Measurements from ENCODE around the gene MYO1D.
A peak's percentile ranks its signal among the peaks of the same experiment; 100 is the strongest.
"Not testable (repeated sequence)": the region's sequence is repeated elsewhere in the genome, so short reads cannot be mapped to it uniquely, and the experiment has no call there.

MYO1D gene

DNA sequence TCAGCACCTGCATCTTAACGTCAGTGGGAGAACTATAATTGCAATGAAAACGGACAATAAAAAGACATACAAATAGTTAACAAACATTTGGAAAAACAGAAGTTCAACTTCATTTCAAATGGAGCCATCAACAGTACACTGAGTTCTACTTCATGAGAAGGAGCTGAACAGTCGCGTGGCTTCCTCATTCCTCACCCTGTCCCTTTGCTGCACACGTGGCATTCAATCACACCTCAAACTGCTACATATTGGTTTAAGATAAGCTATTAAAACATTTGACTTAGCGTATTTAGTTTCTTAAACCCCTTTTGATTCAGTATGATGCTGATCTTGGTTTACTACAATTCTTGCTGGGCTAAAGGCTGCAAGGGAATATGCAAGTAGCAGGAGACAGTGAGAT lies 313.3 kb downstream of the MYO1D start:
- no peak for DNase-seq

DNA sequence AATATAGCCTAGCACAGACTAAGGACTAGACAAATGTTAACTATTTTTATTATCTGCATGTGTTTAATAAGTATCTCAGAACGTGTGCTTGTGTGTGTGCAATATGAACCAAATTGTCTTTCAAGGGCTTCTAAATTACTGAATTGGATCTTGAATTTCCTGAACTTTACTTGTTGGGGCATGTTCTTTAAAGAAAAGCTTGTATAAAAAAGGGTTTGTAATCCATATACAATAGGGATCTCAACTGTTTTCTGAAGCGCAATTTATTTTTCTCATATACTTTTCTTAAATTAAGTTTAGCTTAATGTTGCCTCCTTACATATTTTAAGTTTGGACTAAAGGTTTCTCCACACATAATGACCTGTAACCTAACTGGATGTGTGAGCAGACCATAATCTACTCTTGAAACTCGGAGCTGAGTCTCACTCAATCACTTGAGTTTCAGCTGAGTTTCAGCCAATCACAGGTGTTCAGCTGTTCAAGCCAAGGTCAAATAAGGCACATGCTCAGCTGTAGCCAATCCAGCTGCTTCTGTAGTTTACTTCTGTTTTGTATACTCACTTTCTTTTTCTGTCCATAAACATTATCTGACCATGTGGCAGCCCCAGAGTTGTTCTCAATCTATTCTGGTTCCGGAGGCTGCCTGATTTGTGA lies 317.8 kb downstream of the MYO1D start:
- DNase-seq: no peak

DNA sequence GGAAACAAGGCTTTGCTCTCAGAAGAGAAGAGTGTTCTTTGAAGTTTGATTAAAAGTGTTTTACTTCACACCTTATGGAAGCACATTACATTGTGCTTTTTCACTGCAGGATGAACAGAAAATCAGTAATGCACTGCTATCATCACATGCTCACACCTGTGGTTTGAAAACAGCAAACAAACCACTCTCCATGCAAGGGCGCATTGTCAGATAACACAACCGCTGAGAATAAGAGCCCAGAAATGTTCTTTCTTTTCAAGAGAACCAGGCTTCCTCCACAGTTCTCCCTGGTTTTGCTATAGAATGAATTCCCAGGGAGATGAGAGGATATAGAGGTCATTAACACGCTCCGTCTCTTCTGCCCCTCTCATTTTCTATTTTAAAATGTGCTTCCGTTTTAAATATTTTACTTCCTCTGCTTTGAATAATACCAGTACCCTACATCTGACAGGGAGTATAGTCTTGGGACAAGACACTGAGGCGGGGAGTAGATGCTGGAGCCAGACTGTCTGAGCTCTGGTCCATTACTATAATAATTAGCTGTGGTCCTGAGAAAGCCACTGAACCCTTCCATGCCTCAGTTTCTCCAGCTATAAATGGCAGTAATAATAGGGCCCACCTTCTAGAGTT lies 318.5 kb downstream of the MYO1D start:
- peak in 1 of 2 experiments; percentile 19 for DNase-seq

DNA sequence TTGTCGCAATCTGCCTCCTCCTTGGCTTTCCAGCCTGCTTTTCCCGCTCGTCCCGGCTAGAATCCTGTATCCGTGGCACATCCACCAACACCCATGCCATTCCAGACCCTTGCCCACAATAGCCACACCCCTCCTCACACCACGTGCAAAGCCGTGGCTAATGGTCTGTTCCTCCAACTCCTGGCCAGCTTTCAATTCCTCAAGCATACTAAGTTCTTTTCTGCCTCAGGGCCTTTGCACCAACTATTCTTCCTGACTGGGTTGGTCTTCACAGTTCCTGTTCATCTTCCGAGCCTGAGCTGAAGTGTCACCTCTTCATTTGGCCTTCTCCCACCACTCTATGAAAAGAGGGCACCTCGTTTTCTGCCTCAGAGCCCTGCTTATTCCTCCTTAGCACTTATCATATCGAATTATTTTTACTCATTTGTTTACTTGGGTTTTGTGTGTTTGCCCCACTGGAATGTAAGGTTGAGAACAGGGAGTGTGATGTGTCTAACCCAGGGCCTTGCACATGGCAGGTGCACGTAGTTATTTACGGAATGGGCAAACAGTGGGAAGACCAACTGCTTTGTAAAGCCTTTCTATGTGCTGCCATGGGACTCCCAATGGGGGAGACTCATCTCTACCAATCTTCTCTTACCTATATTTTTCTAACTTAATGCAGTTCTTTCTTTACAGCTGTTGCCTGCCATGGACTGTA lies 321.2 kb downstream of the MYO1D start:
- DNase-seq: no peak

DNA sequence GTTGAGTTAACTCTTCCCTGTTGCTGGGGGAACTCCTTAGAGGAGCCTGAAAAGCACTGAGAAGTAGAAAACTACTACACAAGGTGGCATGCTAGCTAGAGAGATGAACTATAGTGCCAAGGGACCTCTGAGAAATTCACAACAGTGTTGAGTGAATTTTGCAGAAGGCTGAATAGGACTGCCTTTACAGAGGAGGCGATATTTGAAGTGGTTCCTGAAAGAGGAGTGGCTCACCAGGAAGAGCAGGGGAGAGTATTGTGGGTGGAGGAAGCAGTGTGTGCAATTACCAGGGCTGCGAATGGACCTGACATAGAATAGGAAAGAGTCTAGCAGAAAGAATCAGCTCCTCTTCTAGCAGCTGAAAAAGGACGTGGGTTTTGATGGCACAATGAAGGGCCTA lies 323.8 kb downstream of the MYO1D start:
- no peak for DNase-seq

DNA sequence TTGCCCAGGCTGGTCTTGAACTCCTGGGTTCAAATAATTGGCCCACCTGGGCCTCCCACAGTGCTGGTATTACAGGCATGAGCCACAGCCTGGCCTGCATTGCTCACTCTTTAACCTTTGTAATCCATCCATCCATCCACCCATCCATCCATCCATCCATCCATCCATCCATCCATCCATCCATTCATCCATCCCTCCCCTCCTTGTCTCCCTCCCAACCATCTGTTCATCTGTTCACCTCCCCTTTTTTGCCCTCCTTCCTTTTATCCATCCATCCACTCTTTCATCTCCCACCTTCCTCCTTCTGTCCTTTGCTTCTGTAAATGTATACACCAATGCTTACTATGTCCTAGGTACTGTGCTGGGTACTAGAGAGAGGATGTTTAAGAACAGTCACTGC lies 324.6 kb downstream of the MYO1D start:
- no peak for DNase-seq

DNA sequence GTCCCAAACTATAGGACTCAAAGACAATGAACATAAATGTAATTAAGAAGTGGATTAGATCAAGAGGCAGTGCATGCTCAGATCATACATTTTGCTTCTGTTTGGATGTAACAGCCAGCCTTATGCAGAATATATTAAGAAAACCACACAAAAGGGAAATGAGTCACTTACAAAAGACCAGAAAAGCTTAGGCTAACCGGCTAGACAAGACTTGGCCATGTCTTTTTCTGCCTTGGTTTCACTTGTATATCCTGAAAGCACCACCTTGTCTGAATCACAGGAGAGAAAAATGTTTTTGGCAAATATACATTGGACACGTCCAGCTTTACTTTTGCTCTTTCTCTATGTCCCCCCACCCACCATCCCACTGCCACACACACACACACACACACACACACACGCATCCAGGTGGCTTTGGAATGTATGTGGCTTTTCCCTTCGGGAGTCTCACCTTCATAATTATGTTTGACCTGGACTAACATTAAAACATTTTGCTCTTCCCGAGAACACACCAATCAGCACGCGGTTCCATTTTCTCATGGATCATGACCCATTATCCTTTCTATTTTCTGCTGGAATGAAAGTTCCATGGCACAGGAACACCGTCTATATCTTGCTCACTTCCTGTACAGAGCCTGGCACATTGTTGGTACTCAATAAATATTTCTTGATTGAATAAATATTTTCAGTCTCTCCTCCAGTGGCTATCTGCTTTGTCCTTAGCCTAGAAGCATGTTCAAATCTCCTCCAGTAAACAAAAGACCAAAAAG lies 325.6 kb downstream of the MYO1D start:
- DNase-seq: no peak

DNA sequence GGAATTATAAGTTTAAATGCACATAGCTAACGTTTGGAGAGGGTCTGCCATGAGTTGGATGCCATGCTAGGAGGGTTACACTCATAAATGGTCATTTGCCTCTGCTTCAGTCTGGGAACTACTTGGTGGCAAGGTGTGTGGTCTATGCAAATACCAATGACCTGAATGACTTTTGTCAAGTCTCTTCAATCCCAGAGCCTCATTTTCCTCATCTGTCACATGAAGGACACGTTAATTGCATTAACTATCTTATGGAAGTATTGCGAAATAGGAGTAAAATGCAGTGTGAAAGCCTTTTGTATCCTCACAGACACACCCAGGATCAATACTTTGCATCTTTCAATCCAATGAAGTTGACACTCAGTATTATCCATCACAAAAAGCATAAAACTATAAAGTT lies 327.4 kb downstream of the MYO1D start:
- DNase-seq: no peak

DNA sequence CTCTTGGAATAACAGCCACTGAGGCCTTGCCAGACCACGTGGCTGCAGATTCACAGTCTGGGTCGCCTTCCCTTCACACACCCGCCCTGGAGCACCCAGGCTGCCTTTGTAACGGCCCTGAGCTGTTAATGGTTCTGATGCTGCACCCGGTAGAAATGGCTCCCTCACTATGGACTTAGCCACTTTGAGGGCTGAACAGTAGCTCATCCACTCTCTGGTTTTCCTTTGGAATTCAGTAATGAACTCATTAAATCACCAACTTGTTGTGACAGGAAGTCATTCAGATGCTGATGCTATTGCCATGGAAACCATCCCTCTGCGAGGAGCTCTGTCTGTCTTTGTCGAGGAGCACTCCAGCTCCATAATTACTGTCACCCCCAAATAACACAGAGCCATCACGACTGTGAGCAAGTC lies 330.9 kb downstream of the MYO1D start:
- peak in 1 of 2 experiments; percentile 11 for DNase-seq

DNA sequence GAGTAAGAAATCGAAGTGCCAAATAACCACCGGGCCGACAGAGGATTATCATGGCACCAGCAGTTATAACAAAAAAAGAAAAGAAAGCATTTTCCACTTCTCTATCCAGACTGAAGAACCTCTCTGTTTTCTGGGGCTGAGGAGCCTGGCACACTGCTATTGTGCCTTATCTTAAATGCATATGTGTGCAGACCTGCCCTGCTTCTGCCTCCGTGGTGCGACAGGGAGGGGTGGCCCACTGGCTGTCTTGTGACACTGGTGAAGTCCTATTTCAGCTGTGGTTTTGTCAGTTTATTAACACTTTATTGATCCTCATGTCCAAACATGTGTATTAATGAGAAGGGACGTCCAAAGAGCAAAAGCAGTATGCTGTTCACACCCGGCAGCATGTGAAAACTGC lies 334.7 kb downstream of the MYO1D start:
- DNase-seq: no peak

DNA sequence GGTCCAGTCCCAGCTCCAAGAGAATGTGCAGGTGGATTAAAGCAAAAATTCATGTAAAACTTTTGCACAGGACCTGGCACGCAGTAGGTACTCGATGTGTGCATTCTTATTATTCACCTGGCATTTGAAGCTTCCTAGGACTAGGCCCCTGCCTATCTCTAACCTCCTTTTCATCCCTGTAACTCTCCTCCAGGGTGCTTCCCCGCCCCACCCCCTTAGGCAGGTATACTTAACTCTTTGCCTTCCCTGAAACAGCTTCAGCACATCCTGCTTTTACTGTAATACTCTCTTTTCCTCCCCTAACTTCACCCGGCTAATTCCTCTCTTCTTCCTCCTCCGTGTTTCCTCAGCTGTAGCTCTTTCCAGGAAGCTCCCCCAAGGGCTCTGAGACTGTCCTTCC lies 335.3 kb downstream of the MYO1D start:
- no peak for DNase-seq

DNA sequence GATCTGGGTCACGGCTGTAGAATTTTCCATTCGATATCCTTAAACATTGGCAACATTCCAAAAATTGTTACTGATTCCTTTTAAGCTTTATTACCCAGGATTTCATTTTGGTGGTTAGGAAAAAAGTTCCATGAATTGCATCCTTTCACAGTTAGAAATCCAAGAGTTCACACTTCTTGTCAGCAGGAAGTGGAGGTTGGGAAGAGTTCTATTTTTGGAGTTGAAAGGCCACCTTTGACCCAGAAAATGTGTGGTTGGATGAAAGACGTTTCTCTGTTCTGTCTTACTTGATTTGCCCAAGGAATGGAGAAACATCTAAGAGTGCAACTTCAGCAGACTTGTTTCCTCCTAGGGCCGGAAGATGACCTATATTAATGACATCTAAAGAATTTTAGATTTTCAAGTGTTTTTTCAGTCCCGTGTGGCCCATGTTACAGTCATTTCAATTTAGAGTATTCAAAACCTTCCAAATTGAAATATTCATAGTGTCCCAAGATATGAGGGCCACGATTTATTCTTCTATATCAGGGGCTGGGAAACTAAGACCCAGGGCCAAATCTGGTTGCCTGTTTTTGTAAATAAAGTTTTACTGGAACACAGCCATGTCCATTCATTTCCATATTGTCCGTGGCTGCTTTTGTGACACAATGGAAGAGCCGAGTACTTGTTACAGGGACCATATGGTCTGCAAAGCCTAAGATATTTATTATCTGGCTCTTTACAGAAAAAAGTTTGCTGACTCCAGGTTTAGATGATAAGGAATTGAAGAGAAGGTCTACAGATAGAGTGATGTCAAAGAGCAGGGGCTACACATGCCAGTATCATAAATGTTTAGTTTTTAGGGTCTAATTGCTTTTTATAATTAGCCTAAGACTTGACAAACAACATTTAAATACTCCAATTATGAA lies 339.9 kb downstream of the MYO1D start:
- DNase-seq: no peak

DNA sequence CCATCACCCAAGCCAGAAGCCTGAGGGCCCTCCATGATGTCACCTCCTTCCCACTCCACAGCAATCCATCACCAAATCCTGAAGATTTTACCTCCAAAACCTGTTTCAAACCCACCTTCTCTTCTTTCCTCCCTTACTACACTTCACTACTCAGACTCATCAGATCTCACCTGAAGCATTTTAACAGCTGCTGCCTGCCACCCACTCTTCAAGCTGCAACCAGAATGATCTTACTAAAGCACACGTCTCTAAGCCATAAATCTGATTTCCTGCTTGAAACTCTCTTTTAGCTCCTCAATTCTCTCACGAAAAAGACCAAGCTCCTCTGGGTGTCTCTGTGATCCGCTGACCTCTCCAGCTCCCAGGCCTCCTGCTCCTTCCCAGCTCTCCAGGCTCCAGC lies 343.6 kb downstream of the MYO1D start:
- no peak for DNase-seq

DNA sequence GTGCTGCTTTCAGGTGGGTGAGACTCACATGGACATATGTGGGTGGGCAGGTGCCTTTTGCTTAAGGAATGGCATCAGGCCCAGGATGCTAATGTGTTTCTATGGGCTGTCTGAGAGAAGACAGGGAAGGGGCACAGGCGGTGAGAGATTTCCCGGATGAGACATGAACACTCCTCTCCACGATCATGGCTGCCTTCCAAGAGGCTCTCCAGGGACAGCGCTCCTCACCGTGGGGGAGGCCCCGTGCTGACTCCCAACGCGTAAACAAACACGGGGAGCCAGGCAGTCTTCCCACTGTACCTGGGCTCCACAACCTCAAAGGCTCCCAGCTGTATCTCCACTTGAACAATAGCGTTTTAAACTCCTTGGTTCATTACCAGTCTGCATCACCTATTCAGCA lies 347.3 kb downstream of the MYO1D start:
- DNase-seq: no peak

DNA sequence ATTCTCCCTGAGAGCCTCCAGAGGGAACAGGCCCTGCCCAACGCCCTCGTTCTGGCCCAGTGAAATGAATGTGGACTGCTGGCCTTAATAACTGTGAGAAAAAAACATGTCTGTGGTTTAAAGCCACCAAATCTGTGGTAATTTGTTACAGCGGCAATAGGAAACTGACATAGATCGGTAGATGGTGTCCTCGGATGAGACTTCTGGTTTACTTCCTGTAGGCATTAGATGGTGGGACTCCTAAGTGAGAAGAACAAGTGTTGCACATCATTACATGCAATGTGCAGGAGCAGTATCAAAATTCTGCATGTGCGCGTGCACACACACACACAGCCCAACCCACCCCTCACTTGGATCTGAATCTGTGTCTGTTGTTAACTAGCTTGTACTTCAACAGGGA lies 348.1 kb downstream of the MYO1D start:
- DNase-seq: no peak

DNA sequence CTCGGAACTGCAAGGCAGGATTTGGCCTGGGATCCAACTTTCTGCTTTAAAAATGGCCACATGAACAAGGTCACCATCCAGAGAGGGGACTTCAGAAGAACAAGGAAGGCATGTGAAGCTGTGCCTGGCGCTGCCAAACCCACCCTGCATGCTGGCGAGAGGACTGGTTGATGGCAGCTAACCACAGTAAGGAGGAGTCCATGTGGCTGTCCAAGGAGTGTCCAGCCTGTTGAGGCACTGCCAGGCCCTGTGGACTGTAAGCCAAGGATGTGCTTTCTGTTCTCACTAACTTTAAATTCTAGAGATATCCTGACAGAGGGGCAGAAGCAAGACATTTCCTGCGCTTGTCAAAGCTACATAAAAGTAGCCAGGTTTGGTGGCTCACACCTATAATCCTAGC lies 349.8 kb downstream of the MYO1D start:
- DNase-seq: no peak

DNA sequence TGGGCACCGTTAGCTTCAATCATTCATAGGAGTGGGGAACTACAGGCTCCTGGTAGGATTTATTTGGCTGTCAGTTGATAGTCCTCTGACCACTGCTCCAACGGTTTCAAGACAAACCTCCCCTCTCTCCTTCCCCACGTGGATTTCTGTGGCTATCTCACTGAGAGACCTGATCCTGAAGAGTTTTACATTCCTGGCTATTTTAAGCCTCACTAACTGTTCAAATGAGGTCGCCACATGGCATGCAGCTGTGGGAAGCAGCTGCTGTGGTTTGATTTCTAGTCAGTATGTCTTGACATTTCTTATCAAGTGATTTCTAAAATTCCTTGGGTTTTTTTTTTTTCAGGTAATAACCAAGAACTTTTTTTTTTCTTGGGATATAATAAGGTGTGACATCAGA lies 351.8 kb downstream of the MYO1D start:
- DNase-seq: no peak

DNA sequence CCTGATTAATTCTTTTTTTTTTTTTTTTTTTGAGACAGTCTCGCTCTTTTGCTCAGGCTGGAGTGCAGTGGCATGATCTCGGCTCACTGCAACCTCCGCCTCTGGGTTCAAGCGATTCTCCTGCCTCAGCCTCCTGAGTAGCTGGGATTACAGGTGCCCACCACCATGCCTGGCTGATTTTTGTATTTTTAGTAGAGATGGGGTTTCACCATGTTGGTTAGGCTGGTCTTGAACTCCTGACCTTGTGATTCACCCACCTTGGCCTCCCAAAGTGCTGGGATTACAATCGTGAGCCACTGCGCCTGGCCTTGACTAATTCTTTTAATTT lies 352.4 kb downstream of the MYO1D start:
- DNase-seq: not testable (repeated sequence)

DNA sequence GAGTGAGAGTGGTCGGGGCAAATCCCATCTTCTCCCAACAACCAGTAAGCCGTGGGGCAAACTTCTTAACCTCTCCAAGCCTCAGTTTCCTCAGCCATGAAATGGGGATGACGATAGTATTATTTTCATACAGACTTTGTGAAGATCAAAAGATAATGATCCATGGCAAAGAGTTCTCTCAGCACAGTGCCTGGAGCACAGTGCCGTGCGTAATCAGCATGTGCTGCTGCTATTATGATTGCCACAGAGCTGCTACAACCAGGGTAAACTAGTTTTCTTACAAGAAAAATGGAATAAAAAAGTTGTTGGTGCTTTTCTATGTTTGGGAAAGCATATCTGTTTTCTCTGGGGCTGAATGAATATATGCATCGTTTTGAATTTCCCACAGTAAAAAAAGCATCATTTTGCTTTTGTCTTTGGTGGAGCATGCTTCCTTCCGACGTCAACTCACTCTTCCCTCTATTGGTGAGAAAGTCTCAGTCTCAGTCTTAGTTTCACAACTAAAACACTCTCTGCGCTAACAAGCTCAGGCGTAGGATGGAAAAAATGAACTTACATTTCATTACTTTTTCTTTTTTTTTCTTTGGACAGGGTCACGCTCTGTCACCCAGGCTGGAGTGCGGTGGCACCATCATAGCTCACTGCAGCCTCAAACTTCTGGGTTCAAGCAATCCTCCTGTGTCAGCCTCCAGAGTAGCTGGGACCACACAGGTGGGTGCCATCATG lies 352.9 kb downstream of the MYO1D start:
- no peak for DNase-seq

DNA sequence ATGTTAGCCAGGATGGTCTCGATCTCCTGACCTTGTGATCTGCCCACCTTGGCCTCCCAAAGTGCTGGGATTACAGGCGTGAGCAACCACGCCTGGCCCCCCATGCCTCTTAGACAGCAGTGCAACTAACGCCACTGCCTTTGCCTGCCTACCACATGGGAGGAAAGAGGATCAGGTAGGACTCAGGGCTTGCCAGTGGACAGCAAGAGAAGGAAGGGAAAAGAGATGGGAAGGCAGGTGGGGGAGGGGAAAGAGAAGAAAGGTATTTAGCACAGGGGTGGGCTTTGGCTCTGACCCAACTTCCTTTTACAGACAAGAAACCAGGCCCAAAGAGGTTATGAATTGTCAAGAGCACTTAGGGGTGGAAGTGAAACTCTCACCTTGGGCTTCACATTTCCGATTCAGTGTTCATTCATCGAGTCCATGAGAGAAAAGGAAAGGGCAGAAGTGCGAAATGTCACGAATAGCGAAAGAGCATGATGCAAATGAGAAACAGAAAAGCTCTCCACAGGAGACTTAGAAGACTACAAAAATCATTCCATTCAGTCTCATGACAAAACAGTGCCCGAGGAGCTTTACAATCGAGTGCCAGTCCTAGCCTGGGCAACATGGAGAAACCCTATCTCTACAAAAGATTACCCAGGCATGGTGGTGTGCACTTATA lies 353.8 kb downstream of the MYO1D start:
- no peak for DNase-seq

DNA sequence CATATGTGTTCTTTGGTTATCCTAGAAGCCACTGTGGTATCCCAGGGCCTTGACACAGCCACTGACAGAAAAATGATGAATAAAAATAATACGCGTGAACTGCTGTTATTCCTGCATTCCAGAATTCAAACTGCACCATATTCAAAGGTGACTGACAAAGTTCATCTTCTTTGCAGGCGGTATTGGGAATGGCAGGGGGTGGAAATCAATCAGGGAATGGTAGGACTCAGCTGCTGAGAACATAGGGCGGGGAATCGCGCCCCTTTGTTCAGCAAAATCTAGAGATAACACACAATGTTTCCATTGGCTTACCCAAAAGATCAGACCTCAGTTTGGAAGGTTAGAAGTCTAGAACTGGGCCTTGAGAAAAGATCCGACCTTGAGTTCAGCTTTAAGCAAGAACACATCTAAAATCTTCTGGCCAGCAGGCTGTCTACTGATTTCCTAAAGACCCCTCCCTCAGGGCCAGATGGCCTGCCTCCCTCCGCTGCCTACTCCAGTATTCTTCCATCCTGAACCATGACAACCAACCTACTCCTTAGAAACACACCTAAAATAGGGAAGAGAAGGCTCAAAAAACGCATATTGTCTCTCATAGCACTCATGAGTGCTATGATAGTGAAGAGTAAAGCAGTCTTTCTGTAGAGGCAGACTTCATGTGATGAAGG lies 356.1 kb downstream of the MYO1D start:
- DNase-seq: no peak

Measured in NCI-H526 (cell line).